ENCODE results near the gene HOXC6.

Gene HOXC6

GRCh38 chr12:54016051-54016450 lies 12.2 kb upstream of the HOXC6 start:
- no peak for DNase-seq (ENCODE audit: low read depth)

- no peak for DNase-seq (ENCODE audit: low read depth)
These were observed 11.7 kb upstream of the HOXC6 start for GRCh38 chr12:54016478-54016964.

DNA sequence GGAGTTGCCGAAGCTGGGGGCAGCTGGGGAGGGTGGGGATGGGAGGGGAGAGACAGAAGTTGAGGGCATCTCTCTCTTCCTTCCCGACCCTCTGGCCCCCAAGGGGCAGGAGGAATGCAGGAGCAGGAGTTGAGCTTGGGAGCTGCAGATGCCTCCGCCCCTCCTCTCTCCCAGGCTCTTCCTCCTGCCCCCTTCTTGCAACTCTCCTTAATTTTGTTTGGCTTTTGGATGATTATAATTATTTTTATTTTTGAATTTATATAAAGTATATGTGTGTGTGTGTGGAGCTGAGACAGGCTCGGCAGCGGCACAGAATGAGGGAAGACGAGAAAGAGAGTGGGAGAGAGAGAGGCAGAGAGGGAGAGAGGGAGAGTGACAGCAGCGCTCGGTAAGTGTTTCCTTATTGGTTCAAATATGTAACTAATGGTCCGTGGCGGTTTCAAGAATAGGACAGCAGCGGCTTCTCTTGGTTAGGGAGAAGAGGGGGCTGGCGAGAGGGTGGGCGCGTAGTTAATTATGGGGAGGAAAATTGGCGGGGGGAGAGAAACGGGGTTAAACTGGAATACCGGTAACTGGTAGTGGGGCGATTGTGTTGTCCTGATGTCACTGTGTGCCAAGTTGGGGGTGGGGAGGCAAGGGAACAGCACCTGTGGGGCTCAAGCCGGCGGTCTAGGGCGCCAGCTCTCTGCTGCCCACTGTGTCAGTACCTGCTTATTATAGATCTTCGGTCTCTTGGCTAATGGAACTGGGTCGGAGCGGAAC lies 11.0 kb upstream of the HOXC6 start:
- no peak for DNase-seq (ENCODE audit: low read depth)

DNA sequence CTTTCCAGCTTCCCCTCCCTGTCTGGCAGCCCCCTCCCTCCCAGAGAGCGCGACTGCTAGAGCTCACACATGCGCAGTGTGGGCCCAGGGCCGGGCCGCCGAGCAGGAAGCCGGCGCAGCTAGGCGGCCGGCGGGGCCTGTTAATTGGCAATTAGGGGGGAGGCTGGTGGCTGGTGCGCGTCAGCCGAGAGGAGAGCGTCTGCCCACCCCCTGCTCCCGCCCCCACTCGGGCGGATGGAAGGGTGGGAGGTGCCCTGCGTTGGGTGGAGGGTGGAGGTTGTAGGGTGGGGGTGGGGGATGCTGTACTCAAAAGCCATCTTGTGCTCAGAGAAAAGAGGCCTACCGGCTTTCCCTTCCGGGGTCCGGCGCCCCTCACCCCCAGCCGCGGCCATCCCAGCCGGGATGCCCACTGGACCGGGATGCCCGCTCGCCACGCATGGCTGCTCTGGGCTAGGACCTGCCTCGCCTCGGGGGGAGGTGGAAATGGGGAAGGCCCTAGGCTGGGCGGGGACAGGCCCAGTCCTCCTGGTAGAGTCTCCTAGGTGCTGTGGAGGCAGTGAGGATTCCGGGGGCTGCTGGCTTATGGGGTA lies 10.3 kb upstream of the HOXC6 start:
- peak; percentile 55 for DNase-seq (ENCODE audit: low read depth)

GRCh38 chr12:54018468-54018984 lies 9.7 kb upstream of the HOXC6 start:
- no peak for DNase-seq (ENCODE audit: low read depth)

GRCh38 chr12:54019091-54019811 lies 9.0 kb upstream of the HOXC6 start:
- no peak for DNase-seq (ENCODE audit: low read depth)

DNA sequence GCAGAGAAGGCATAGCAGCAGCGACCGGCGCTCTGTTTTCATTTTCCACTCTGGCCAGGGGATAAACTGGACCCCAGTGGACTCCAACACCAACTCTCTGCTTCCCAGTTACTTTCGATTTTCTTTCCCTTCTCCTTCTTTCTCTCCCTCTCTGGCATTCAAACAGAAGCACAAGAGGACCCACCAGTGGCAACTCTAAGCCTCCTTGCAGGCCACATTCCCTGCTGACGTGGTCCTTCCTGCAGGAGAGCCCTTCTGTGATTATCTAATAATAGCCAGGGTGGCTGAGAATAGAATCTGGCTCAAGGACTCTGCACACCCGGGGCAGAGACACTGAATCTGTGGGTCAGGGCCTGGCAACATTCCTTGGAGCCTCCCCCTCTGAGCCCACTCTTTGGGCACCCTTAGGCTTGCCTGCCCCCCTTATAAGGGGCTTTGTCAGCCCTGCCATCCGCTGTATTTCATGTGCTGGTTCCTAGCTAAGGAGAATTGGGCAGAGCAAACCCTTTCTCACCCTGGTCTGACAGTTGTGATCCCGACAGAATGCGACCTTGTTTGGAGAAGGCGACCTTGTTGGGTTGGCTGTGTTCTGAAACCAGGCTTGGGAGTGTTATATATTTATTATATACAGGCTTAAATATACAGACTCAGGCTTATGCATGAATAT lies 8.2 kb upstream of the HOXC6 start:
- no peak for DNase-seq (ENCODE audit: low read depth)

- DNase-seq (ENCODE audit: low read depth), result no peak
These were observed 7.4 kb upstream of the HOXC6 start for GRCh38 chr12:54020591-54021405.

DNA sequence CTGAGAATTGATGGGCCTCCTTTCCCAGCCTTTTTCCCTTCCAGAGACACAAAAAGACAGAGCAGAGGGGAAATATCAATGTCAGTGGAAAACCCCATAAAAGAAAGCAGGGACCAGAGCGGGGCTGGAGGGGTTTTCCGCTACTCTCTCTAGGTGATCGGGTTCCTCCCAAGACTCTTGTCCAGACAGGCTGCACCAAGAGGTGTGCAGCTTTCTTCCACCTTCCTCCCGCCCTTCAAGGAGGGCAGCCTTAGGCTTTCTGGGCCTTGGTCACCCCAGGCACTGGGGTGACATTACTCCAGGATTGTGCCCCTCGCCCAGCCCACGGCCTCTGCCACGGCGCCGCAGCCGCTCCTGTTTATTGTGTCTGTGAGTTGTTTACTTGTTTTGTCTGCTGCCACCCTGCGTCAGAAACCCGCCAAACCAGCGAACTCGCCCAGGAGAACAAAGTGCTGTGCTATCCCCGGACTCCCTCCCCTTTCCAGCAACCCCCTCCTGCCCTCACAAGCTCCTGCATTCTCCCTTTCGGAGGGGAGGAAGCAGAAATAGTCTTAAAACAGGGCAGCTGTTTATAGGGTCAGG lies 6.7 kb upstream of the HOXC6 start:
- no peak for DNase-seq (ENCODE audit: low read depth)

DNA sequence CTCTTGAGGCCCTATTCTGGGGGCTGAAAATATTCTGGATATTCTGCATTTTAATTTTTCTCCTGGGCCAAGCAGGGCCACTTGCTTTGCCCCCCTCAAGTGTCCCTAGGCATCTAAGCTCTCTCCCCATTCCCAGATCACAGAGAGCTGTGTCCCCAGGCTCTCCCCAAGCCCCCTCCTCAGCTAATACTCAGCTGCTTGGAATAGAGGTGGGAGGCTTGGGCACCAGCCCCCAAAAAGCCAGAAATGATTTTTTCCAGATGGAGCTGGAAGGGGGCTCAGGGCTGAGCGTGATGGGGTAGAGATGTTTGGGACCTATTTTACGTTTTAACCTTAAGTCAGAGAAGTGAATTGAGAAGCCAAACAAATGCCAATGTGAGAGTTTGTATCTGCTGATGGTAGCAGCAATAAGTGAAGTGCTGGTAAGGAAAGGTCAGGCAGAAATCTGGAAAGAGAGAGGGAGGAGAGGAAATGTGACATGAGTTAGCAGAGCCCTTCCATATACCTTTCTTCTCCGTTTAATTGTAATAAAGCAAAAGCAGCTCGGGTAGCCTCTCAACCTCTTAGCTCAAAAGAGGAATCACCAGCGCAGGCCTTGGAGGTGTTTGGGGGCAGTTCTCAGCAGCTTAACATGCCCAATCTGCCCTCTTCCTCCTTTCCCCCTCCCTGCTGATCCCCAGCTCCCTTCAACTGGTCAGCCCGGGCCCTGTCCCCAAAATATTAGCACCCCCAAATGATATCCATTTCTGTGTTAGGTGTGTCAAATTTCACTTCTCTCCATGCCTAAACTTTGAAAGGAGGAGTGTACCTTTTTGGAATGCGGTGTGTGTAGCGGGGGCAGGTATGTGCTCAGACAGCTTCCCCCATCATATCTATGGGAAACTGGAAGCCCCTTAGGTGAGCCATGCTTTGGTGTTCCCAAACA lies 5.0 kb upstream of the HOXC6 start:
- DNase-seq (ENCODE audit: low read depth), result no peak

- DNase-seq (ENCODE audit: low read depth), result no peak
These were observed 4.1 kb upstream of the HOXC6 start for GRCh38 chr12:54024127-54024526.

DNA sequence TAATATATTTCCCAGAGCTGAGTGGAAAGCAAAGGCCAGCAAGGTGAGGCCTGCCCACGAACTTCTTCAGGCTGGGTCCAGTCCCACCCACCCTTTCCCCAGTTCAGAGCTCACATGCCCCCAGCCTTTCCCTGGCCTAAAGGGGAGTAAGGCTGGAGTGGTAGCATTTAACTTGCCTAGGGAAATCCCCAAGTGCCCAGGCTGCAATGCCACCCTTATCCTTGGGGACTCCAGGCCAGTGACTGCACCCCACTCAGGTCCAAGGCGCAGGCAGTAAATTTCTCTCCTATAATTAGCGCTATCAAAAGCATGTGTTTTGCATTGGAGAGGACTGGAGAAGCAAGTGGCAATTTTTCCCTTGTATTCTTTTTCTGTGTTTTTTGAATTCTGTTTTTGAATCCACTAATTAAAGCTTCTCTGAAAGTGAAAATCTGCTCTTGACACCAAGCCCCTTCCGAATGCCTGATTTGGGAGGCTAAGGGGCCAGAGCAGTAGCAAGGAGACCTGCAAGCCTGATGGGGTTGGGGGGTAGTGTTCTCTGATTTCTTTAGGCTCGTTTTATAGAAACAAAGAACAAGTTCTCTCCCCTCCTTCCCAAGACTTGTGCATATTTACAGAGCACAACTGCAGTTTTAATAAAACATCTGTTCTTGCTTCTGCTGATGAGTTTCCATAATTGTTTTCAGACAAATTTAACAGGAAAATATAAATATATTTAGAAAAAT lies 3.5 kb upstream of the HOXC6 start:
- DNase-seq (ENCODE audit: low read depth), result no peak

DNA sequence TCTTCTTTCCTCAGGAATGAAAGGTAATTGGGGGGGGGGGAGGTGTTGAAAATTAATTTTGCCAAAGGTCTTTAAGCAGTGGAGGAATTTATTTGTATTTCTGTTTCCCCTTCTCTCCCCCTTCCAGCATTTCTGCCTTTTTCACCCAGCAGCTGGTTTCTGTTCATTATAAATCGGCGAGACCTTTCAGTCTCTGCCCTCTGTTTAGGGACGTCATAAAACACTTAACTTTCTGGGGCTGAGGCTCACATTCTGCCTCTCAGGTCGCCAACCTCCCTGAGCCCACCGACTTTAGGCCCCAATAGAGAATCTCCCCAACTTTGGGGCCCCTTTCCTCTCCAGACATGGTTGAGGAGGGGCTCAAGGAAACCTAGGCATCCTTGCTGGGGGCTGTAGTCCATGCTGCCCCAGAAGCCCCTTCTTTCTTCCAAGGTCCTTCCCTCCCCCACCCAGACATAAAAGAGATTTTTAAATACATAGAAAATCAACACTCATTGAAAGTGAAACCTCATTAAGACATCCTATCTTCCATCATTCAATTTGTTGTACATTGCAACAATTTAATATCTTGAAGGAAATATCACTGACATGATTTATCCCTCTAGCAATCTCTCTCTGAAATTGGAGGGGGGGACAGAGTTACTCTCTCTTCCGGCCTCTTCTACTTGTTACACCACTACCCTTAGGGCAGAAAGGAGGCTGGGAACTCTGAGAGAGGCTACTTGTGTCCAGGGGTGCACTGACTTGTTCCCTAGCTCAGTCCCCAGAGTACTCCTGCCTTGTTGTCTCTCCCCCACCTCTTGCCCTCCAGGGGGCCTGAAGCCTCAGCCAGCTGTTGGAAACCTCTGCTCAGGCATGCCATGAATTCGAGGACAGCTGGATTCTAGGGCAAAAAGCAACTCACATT lies 2.5 kb upstream of the HOXC6 start:
- DNase-seq (ENCODE audit: low read depth), result no peak

- no peak for DNase-seq (ENCODE audit: low read depth)
These were observed 1.4 kb upstream of the HOXC6 start for GRCh38 chr12:54026640-54027441.

GRCh38 chr12:54027442-54027786 lies 826 bp upstream of the HOXC6 start:
- DNase-seq (ENCODE audit: low read depth), result no peak

DNA sequence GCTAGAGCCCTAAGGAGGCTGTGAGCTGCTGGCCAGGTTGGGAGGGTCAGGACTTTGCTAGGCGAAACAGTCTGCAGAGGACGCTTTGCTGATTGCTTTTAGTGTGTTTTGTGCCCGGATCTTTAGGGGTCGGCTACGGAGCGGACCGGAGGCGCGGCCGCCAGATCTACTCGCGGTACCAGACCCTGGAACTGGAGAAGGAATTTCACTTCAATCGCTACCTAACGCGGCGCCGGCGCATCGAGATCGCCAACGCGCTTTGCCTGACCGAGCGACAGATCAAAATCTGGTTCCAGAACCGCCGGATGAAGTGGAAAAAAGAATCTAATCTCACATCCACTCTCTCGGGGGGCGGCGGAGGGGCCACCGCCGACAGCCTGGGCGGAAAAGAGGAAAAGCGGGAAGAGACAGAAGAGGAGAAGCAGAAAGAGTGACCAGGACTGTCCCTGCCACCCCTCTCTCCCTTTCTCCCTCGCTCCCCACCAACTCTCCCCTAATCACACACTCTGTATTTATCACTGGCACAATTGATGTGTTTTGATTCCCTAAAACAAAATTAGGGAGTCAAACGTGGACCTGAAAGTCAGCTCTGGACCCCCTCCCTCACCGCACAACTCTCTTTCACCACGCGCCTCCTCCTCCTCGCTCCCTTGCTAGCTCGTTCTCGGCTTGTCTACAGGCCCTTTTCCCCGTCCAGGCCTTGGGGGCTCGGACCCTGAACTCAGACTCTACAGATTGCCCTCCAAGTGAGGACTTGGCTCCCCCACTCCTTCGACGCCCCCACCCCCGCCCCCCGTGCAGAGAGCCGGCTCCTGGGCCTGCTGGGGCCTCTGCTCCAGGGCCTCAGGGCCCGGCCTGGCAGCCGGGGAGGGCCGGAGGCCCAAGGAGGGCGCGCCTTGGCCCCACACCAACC lies 1.5 kb downstream of the HOXC6 start:
- no peak for DNase-seq (ENCODE audit: low read depth)
